Neuronal stem cell (in vitro differentiated cells): ENCODE data around the gene ADCY3.

ENCODE experiments used
- DNase-seq: peaks from one replicate; pipeline ENCODE4 v3.0.0-alpha.2; 2013; ENCODE audit warnings: low spot score
- H2AFZ ChIP-seq: one replicate; pipeline ENCODE4 v1.6.1; 2013; ENCODE audit warnings: mild to moderate bottlenecking, low read length, inconsistent platforms
- H2AK5ac ChIP-seq: 2 replicates; pipeline ENCODE4 v1.6.1; 2013; ENCODE audit warnings: low read depth, mild to moderate bottlenecking, inconsistent platforms, low read length, moderate library complexity, mixed read lengths
- H2BK120ac ChIP-seq: 2 replicates; pipeline ENCODE4 v1.6.1; 2013; ENCODE audit warnings: low read depth, mild to moderate bottlenecking, inconsistent platforms, low read length, moderate library complexity, mixed read lengths
- H2BK12ac ChIP-seq: one replicate; pipeline ENCODE4 v1.6.1; 2013; ENCODE audit warnings: low read length, inconsistent platforms
- H2BK15ac ChIP-seq: 2 replicates; pipeline ENCODE4 v1.6.1; 2013; ENCODE audit warnings: mild to moderate bottlenecking, low read length, inconsistent platforms, mixed read lengths
- H2BK5ac ChIP-seq: one replicate; pipeline ENCODE4 v1.6.1; 2013; ENCODE audit warnings: inconsistent platforms, mild to moderate bottlenecking, low read length, moderate library complexity
- H3K14ac ChIP-seq: one replicate; pipeline ENCODE4 v1.6.1; 2013; ENCODE audit warnings: low read length, inconsistent platforms
- H3K18ac ChIP-seq: 2 replicates; pipeline ENCODE4 v1.6.1; 2013; ENCODE audit warnings: low read length, inconsistent platforms
- H3K23ac ChIP-seq: 2 replicates; pipeline ENCODE4 v1.6.1; 2013; ENCODE audit warnings: low read depth, mild to moderate bottlenecking, mixed read lengths, low read length, inconsistent platforms; ENCODE audit not compliant: poor library complexity
- H3K27ac ChIP-seq: replicated peaks from 3 replicates; pipeline ENCODE4 v1.5.1; 2013; ENCODE audit warnings: low read length, inconsistent platforms
- H3K27me3 ChIP-seq, 3 experiments: 2 replicates each; pipeline ENCODE4 v1.6.1; 2013; ENCODE audit warnings: low read length in 3 of 3, mild to moderate bottlenecking in 2 of 3, inconsistent platforms in 1 of 3, low read depth in 1 of 3, mixed read lengths in 1 of 3, moderate library complexity in 1 of 3; ENCODE audit not compliant: control insufficient read depth in 3 of 3, insufficient read depth in 3 of 3
- H3K36me3 ChIP-seq, 2 donors: replicated peaks in 1 of 2; 2 replicates each; pipeline ENCODE4 v1.6.1; 2013; ENCODE audit warnings: low read length in 2 of 2; ENCODE audit not compliant: control insufficient read depth in 2 of 2, insufficient read depth in 2 of 2
- H3K4ac ChIP-seq: 2 replicates; pipeline ENCODE4 v1.6.1; 2013; ENCODE audit warnings: inconsistent platforms, mild to moderate bottlenecking, low read length, moderate library complexity
- H3K4me1 ChIP-seq, 2 donors: 1 replicate in 1 of 2; 2 replicates in 1 of 2; pipeline ENCODE4 v1.6.1; 2013; ENCODE audit warnings: low read length in 2 of 2, low read depth in 1 of 2; ENCODE audit not compliant: control insufficient read depth in 2 of 2, insufficient read depth in 1 of 2
- H3K4me2 ChIP-seq: one replicate; pipeline ENCODE4 v1.6.1; 2013; ENCODE audit warnings: mild to moderate bottlenecking, low read length, inconsistent platforms; ENCODE audit not compliant: insufficient read depth, poor library complexity, severe bottlenecking
- H3K4me3 ChIP-seq, 2 donors: 2 replicates each; pipeline ENCODE4 v1.5.1; 2013; ENCODE audit warnings: low read length in 2 of 2, mild to moderate bottlenecking in 2 of 2, inconsistent platforms in 1 of 2, moderate library complexity in 1 of 2
- H3K79me1 ChIP-seq: one replicate; pipeline ENCODE4 v1.6.1; 2013; ENCODE audit warnings: low read depth, mild to moderate bottlenecking, inconsistent platforms, low read length, moderate library complexity
- H3K9ac ChIP-seq: one replicate; pipeline ENCODE4 v1.6.1; 2013; ENCODE audit warnings: mild to moderate bottlenecking, low read depth, low read length, inconsistent platforms; ENCODE audit not compliant: poor library complexity
- H3K9me3 ChIP-seq, 2 donors: replicated peaks in 1 of 2; 2 replicates each; pipeline versions ENCODE3 to v1.6.1; 2013; ENCODE audit warnings: low read length in 2 of 2, mild to moderate bottlenecking in 2 of 2, inconsistent platforms in 1 of 2, low read depth in 1 of 2, mixed read lengths in 1 of 2, moderate library complexity in 1 of 2; ENCODE audit not compliant: control insufficient read depth in 2 of 2, insufficient read depth in 1 of 2
- H4K8ac ChIP-seq: one replicate; pipeline ENCODE4 v1.6.1; 2013; ENCODE audit warnings: low read depth, mild to moderate bottlenecking, inconsistent platforms, low read length, moderate library complexity
- H4K91ac ChIP-seq: one replicate; pipeline ENCODE4 v1.6.1; 2013; ENCODE audit warnings: low read length, low read depth, mild to moderate bottlenecking, inconsistent platforms; ENCODE audit not compliant: poor library complexity
- WGBS, 2 donors: extraction: QIAGEN DNeasy Blood & Tissue Kit; methylation state at CpG; one replicate each; pipeline ENCODE4 v1.1.7; 2013; ENCODE audit warnings: missing lambda C conversion rate in 2 of 2, mixed read lengths in 1 of 2; ENCODE audit not compliant: insufficient read length in 2 of 2, insufficient replicate concordance in 1 of 2; ENCODE audit errors: extremely low coverage in 2 of 2; 5-methylcytosine and 5-hydroxymethylcytosine counted together

Gene ADCY3

GRCh38 chr2:24914713-24915112, 5.3 kb downstream of the ADCY3 start:
- H3K23ac ChIP-seq = no peak overlapping the region
- H2BK15ac ChIP-seq = no peak overlapping the region
- H3K4me3 ChIP-seq = no peak overlapping the region
- H2BK120ac ChIP-seq = no peak overlapping the region
- no peak overlapping the region for H3K4ac ChIP-seq
- H3K18ac ChIP-seq = no peak overlapping the region
- peaks cover 21 to 82% of the 10 kb centered on the region in 2 donors for H3K36me3 ChIP-seq
- no peaks in the 10 kb centered on the region for H3K27me3 ChIP-seq
- peaks cover 16% of the 10 kb centered on the region for H3K79me1 ChIP-seq
- no peak overlapping the region for H3K4me2 ChIP-seq
- H3K27ac ChIP-seq = no peak overlapping the region
- H2BK5ac ChIP-seq = peak overlapping the region; percentile 83
- no peak overlapping the region for H2BK12ac ChIP-seq
- H4K91ac ChIP-seq = no peak overlapping the region
- WGBS, 2 donors = no CpG with 5 or more reads among the region's 5 CpGs
- no peak overlapping the region for H3K14ac ChIP-seq
- no peak overlapping the region for H4K8ac ChIP-seq
- H3K9me3 ChIP-seq = peaks cover 0 to 6% of the 10 kb centered on the region in 2 donors
- DNase-seq = no peak
- H3K9ac ChIP-seq = no peak overlapping the region
- H2AK5ac ChIP-seq = no peak overlapping the region
- H3K4me1 ChIP-seq = peaks cover 0 to 14% of the 10 kb centered on the region in 2 donors
- H2AFZ ChIP-seq = no peak overlapping the region

- H3K9me3 ChIP-seq = peaks cover 0 to 6% of the 10 kb centered on the region in 2 donors
- H3K4me3 ChIP-seq = no peak overlapping the region
- no peak overlapping the region for H3K9ac ChIP-seq
- no peak overlapping the region for H3K4ac ChIP-seq
- H2BK15ac ChIP-seq = no peak overlapping the region
- no peak overlapping the region for H2BK120ac ChIP-seq
- peak overlapping the region; percentile 83 for H2BK5ac ChIP-seq
- no peaks in the 10 kb centered on the region for H3K27me3 ChIP-seq
- WGBS, 2 donors = no CpG with 5 or more reads among the region's 9 CpGs
- no peak overlapping the region for H4K91ac ChIP-seq
- no peak overlapping the region for H2AK5ac ChIP-seq
- H3K18ac ChIP-seq = no peak overlapping the region
- H2BK12ac ChIP-seq = no peak overlapping the region
- H3K27ac ChIP-seq = no peak overlapping the region
- H3K79me1 ChIP-seq = peaks cover 15% of the 10 kb centered on the region
- H3K14ac ChIP-seq = no peak overlapping the region
- no peak overlapping the region for H3K4me2 ChIP-seq
- H3K4me1 ChIP-seq = peaks cover 0 to 11% of the 10 kb centered on the region in 2 donors
- H2AFZ ChIP-seq = no peak overlapping the region
- H3K23ac ChIP-seq = no peak overlapping the region
- no peak for DNase-seq
- H3K36me3 ChIP-seq = peaks cover 21 to 90% of the 10 kb centered on the region in 2 donors
- no peak overlapping the region for H4K8ac ChIP-seq
These were observed 6.1 kb downstream of the ADCY3 start for GRCh38 chr2:24913911-24914310.

- Histone ChIP-seq H3K4ac (no peak overlapping the region), H3K18ac (no peak overlapping the region), H3K27ac (no peak overlapping the region), H3K36me3 (peaks cover 19 to 81% of the 10 kb centered on the region in 2 donors), H3K9me3 (peaks cover 0 to 6% of the 10 kb centered on the region in 2 donors), H2BK15ac (no peak overlapping the region), H3K4me3 (no peak overlapping the region), H3K9ac (no peak overlapping the region), H2BK12ac (no peak overlapping the region), H3K27me3 (no peaks in the 10 kb centered on the region), H2AFZ (no peak overlapping the region), H4K91ac (no peak overlapping the region), H3K4me2 (no peak overlapping the region), H2AK5ac (no peak overlapping the region), H2BK5ac (no peak overlapping the region), H3K23ac (peak overlapping the region; percentile 44), H3K14ac (no peak overlapping the region), H4K8ac (no peak overlapping the region), H2BK120ac (no peak overlapping the region), H3K4me1 (peaks cover 0 to 6% of the 10 kb centered on the region in 2 donors), H3K79me1 (peaks cover 14% of the 10 kb centered on the region)
- WGBS, 2 donors = no CpG with 5 or more reads among the region's 10 CpGs
- no peak for DNase-seq
These were observed 7.1 kb downstream of the ADCY3 start for GRCh38 chr2:24912986-24913385.

- Histone ChIP-seq H3K4me1 (peaks cover 0 to 6% of the 10 kb centered on the region in 2 donors), H2BK5ac (no peak overlapping the region), H3K4me3 (no peak overlapping the region), H2BK120ac (no peak overlapping the region), H3K27me3 (no peaks in the 10 kb centered on the region), H3K27ac (no peak overlapping the region), H3K14ac (no peak overlapping the region), H3K4me2 (no peak overlapping the region), H3K36me3 (peaks cover 15 to 77% of the 10 kb centered on the region in 2 donors), H3K79me1 (peaks cover 14% of the 10 kb centered on the region), H2AK5ac (no peak overlapping the region), H3K9me3 (peaks cover 0 to 6% of the 10 kb centered on the region in 2 donors), H3K23ac (no peak overlapping the region), H4K91ac (no peak overlapping the region), H3K9ac (no peak overlapping the region), H2AFZ (no peak overlapping the region), H2BK15ac (no peak overlapping the region), H3K4ac (no peak overlapping the region), H3K18ac (no peak overlapping the region), H4K8ac (no peak overlapping the region), H2BK12ac (no peak overlapping the region)
- WGBS, 2 donors = no CpG with 5 or more reads among the region's 7 CpGs
- DNase-seq = no peak
These were observed 7.5 kb downstream of the ADCY3 start for GRCh38 chr2:24912523-24912922.
